GM19193 (cell line): ENCODE results near the gene PPIL3.

Experiments
- POLR2A ChIP-seq: IDR thresholded peaks from 4 replicates; pipeline ENCODE4 v1.6.1; 2011; ENCODE audit not compliant: insufficient read depth, insufficient read length; ENCODE audit errors: extremely low read depth

Gene PPIL3

DNA sequence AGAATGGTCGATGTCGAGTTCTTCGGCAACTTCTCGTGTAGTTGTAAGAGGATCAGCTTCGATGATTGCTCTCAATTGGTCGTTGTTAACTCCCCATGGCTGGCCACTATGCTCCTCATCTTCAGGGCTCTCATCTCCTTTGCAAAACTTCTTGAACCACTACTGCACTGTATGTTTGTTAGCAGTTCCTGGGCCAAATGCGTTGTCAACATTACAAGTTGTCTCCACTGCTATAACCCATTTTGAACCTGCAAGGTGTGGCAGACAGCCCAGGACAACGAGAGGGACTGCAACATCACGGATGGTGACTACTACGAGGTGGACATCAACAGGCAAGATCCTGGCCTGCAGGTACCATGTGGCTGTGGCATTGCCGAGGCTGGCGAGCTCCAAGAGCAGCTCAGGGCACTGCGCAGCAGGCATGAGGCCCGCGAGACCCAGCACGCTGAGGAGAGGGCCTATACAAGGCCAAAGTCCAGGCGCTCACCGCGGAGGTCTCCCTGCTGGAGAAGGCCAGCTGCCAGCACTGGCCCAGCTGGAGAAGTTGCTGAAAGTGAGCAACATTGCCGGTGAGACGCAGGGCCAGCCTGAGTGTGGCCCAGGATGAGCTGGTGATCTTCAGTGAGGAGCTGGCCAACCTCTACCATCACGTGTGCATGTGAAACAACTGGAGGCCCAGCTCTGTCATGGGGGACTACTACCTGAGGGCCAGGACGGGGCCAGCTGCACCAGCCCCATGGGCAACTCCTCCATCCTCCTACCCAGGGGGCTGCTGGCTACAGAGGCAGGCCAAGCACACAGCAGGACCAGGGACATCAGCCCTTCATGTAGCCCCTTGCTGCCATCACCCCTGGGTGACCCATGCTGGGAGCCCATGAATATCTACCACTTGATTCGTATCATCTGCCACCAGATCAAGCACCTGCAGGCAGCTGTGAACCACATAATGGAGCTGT, 44.6 kb downstream of the PPIL3 start:
- no peak for TF ChIP-seq POLR2A

DNA sequence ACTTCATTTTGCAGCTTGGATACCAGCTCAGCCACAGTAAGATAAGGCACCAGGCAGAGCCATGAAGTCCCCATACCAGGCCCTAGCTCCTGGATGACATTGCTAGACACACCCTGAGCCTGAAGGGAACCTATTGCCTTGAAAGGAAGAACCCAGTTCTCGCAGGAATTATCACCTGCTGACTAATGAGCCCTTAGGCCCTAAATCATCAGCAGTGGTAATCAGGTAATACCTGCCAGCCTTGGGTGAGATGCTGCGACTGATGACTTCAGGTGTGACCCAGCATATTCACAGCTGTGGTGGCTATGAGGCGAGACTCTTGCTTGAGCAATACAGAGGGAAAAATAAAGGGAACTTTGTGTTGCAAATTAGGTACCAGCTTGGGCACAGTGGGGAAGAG, 49.4 kb downstream of the PPIL3 start:
- no peak for TF ChIP-seq POLR2A

DNA sequence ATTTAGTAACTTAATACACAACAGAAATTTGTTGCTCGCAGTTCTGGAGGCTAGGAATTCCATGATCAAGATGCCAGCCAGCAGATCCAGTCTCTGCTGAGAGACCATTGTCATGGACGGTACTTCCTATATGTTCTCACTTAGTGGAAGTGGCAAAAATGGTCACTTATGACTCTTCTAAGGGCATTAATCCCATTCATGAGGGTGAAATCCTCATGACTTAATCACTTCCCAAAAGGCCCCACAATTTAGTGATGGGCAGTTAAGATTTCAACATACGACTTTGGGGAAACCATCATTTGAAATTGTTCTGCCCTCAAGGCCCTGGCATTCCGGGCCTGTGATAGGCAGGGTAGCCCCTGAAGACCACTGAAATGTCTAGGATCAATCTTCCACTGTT, 54.2 kb downstream of the PPIL3 start:
- no peak for TF ChIP-seq POLR2A

DNA sequence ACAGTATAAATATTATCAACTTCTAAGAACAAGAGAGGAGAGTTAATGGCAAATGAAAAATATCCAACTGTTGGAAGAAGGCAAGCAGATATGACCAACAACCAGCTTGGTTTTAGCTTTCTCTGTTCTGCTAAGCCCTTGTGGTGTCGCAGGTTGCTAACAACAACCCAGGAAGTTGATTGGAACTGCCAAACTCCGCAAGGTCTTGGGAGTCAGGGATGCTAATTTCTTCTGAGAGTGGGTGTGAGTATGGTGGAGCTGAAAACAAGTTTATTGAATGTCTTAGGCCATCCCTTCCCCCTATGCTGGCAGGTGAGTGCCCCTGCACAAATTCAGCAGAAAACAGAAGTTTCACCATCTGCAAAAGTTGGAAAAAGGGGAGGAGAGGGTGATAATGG, 59.6 kb downstream of the PPIL3 start:
- no peak for TF ChIP-seq POLR2A

DNA sequence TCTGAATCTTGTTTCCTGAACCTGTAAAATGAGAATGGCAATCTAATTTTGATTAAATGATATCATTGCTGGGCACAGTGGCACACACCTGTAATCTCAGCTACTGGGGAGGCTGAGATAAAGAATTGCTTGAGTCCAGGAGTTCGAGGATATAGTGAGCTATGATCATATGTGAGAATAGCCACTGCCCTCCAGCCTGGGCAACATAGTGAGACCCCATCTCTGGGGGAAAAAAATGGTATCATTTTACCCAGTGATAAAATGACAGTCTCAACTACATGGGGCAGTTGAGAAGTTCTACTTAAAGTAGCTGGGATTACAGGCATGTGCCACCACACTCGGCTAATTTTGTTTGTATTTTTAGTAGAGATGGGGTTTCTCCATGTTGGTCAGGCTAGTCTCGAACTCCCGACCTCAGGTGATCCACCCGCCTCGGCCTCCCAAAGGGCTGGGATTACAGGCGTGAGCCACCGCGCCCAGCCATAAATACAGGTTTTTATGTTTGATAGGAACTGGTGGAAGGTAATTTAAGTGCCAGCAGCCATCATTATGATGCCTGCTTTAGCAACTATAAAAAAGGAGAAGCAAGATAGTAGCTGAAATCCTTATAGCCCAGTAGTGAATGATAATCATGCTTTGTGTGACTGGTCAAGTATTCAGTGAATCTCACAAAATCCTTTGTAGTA, 60.2 kb downstream of the PPIL3 start:
- no peak for TF ChIP-seq POLR2A

DNA sequence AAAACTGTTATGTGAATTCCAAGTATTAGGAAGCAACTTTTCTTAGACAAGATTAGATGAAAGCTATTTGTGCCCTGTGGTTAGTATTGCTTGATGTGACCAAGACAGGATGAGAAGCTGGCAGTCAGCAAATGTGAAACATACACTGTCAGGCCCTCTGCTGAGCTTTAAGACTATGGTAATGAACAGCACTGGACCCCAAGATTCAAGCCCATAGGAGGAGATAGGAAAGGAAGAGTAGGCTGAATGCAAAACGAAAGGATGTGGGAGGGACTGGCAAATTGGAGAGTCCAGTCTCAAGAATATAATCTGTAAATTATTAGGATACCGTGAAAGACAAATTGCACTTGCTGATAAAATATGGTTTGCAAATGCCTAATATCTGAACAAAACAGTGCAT, 60.8 kb downstream of the PPIL3 start:
- peak; percentile 1 for TF ChIP-seq POLR2A

DNA sequence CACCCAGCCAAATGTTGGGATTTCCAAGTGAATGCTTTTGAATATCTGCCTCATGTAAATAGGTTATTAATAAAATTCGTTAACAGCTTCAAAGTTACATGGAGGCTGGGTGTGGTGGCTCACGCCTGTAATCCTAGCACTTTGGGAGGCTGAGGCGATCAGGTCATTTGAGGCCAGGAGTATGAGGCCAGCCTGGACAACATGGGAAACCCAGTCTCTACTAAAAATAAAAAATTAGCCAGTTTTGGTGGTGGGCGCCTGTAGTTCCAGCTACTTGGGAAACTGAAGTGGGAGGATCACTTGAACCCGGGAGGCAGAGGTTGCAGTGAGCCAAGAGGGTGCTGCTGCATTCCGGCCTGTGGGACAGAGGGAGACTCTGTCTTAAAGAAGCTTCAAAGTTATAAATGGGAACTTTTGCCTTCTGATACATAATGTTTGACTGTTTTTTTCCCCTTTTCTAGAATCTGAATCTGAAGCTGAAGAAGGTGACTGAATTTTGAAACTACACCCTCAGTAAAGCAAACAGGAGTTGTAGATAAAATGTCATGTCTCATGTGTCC, 67.1 kb downstream of the PPIL3 start:
- TF ChIP-seq POLR2A = no peak
